NCI-H128 (cell line): ENCODE results near the gene BPNT1.
"Not testable (repeated sequence)": the region's sequence is repeated elsewhere in the genome, so short reads cannot be mapped to it uniquely, and the experiment has no call there.

ENCODE experiments used
- DNase-seq: peaks from one replicate; lab custom pipeline; 2025; ENCODE audit not compliant: unreplicated experiment; lab: John Stamatoyannopoulos, UW

Gene BPNT1

GRCh38 chr1:220077887-220078286 is 11.7 kb downstream of the BPNT1 start:
- DNase-seq = no peak

DNA sequence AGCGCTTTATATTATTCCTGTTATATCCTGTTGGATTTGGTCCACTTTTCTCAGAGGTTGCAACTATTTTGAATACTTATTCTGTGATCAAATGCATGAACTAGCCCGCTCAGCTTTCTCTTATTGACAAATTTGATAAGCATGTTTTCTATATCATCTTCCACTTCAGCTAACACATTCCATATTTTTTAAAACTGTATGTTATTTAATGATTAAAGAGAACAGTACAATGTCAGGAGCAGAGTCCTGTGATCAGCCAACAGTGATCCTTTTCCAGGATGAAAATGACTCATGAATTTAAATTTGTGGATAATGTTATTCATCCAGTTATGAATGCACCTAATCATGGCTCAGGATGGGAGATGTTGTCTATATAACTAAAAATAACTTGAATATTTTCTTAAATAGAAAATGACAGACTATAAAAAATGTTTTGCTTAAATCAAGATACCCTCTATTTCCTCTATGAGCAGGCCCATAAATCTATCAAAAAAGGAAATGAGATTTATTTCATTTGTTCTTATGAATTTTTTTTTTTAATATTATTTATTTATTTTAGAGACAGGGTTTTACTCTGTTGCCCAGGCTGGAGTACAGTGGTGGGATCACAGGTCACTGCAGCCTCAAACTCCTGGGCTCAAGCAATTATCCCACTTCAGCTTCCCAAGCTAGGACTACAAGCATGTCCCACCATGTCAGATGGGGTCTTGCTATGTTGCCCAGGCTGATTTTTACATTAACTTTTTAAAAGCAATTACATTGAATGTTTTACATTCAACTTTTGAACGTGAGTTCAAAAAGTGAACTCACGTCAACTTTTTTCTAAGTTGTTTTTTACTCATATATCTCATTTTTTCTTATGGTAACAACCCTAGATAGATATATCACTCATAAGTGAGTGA is 12.5 kb downstream of the BPNT1 start:
- DNase-seq = no peak

- no peak for DNase-seq
Observed at GRCh38 chr1:220067269-220068204, 22.1 kb downstream of the BPNT1 start.

DNA sequence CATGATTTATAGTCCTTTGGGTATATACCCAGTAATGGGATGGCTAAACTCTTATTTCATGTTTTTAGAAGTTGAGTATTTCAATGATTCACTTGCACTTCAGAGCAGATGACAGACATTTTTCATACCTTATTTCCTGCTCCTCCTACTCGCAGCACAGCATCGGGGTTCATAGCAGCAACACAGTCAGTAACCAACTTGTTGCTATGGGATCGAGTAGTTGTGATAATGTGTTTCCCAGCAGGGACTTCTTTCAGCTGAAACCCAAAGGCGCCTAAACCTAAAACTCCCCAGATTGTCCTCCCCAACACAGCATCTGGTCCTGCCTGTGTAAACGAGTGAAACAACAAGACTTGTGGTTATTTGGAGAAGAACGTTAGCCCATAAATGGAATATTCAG is 27.0 kb downstream of the BPNT1 start:
- DNase-seq = no peak

- no peak for DNase-seq
Observed at GRCh38 chr1:220060876-220061275, 28.7 kb downstream of the BPNT1 start.

DNA sequence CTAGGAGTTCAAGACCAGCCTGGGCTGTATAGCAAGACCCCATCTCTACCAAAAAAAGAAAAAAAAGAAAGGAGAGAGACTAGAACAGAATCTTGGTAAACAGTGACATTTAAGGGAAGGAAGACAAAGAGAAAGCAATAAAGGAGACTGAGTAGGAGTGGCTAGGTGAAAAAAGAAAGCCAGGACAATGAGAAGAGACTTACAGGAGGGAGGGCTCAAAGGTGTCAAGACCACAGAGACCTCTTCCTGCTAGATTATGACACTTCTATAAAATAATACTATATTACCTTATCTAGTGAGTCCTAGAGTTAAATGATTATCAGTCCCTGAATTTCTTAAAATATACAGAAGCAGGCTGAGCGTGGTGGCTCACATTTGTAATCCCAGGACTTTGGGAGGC is 33.2 kb downstream of the BPNT1 start:
- DNase-seq = no peak

- DNase-seq = peak; percentile 93
Observed at GRCh38 chr1:220046052-220046930, 43.3 kb downstream of the BPNT1 start, which contains the start of gene EPRS1. TSS of gene EPRS1 (minus strand) at chr1:220046505. CDS start at chr1:220046388, 117 bp downstream.

GRCh38 chr1:220045356-220046051 is 44.1 kb downstream of the BPNT1 start:
- DNase-seq = no peak

DNA sequence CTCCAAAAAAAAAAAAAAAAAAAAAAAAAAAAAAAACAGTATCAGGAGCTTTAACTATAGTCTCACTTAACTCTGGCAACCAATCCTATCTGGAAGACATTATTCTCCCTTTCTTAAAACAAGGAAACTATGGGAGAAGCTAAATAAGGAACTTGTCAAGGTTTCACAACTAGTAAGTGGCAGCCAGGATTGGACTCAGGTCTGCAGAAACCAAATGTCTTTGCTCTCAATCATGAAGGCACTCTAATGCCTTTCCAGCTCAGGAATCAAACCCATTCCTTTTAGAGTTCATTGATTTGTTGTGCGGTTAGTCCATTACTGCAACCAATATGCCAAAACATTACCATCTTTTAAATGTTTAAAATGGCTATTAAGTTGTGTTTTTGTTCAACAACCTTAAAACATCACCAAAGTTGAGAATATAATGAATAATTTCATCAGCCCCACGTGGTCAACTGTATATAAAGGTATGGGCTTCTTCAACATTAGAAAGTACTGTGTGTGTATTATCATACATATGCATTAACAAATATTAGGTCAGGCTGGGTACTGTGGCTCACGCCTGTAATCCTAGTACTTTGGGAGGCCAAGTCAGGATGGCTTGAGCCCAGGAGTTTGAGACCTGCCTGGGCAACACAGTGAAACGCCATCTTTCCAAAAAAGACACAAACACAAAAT is 44.8 kb downstream of the BPNT1 start:
- no peak for DNase-seq

DNA sequence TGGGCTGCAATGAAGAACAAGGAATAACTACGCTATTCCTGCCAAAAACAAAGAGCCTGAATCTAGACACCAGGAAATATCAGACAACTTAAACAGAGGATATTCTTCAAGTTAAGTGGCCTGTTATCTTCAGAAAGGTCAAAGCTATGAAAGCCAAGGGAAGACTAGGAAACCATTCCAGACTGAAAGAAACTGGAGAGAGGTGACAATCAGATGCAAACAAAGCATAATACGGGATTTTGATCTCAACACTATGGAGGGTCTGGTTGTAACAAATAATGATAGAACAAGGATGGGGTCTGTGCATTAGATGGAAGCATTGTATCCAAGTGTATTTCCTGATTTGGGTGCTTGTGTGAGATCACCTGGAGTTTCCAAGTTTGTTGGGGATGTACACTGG is 45.9 kb downstream of the BPNT1 start:
- DNase-seq = no peak

DNA sequence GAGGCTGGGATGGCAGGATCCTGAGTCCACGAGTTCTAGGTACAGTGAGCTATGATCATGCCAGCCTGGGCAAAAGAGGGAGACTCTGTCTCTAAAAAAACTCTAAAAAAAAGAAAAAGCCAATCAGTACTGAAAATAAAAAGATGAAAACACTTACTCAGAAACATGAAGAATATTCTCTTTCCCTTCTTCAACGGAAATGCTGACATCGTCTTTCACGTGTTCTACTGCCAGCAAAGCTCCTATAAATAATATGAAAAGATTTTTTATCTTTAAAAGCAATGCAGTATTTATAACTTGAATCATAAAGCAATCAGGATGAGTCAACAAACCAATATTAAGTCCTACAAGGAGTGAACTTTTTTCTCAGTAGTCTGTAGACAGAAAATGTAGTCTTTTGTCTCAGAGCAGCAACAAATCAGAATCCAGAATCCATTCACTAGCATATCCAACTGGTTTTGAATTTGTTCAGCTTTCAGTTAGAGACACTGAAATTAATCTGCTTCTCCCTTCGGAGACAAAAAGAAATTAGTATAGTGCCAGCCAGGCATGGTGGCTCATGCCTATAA is 49.5 kb downstream of the BPNT1 start:
- no peak for DNase-seq

DNA sequence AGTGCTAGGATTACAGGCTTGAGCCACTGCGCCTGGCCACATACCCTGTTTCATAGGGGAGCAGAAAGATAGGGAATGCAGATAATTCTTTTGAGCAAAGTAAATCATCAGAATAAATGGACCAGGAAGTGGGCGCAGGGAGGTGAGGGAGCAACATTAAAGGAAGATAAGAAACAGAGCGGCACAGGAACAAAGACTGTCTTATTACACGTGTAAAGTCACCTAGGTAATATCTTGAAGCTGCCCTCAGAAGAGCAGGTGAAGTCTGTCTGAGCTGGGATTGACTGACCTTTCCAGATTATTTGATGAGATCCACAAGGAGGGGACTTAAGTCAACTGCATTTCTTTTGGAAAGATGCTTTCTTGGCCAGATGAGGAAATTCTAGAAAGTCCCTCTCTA is 50.9 kb downstream of the BPNT1 start:
- no peak for DNase-seq

DNA sequence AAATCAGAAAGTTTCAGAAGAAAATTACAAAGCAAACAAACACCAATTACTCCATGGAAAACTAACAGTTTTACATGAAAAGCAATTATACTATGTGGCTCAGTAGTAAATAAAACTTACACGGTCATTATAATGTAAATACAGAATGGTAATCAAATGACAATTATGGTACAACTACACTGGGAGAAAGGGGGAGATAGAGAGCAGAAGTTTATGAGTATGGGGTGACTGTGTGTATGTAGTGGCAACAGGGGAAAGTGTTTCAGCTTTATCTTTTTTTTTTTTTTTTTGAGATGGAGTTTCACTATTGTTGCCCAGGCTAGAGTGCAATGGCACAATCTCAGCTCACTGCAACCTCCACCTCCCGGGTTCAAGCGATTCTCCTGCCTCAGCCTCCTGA is 51.8 kb downstream of the BPNT1 start:
- DNase-seq = not testable (repeated sequence)

DNA sequence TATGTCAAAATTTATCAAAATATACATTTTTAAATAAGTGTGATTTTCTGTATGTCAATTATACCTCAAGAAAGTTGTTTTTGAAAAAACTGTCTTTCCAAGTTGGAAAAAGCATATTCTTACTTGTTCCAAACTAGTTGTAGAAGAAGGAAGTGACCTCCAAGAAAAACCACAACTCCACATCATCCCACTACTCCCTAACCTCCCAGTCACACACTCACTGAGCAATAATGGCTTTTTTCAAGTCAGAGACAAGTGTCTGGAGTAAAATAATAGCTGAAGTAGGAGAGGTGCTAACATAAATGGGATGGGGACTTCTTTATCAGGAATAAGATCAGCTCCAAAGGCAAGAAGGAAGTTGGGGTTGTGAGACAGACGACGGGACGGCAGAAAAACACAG is 56.7 kb downstream of the BPNT1 start:
- DNase-seq = no peak

DNA sequence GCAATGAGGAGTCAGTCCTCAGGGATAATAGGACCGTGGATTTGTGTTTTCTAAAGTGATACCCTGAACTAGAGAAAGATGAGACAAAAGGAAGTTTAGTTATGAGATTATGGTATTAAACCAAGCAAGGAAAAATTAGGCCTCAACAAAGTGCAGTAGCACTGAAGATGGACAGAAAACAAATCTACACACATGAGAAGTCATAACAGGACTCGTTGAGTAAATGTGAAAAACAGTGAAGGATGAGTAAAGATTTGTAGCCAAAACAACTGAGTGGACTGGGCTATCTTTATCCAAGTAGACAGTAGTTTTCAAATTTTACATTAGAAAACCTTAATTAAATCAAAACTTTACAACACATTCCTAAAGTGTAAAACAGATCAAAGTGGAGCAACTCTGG is 58.3 kb downstream of the BPNT1 start:
- no peak for DNase-seq

DNA sequence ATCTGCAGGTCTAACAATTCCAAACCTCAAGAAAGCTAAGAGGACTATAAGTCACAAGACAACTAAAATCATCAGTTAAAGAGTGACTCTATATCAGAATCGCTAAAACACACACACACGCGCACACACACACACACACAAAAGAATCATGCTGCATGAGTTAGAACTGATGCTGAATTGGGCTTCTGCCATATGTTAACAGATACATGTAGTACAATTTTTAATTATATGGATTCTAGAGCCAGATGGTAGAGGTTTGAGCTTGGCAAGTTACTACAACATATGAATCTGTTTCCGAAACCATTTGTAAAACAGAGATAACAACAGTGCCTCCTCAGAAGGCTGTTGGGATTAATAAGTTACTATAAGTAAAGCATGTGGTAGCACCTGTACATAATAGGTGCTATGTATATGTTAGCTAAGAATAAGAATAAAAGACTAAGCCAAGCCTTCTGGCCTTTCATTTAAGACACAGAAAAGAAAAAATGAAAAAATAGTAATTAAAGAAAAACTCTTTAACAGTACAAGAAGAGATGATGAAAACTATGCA is 61.2 kb downstream of the BPNT1 start:
- no peak for DNase-seq

- no peak for DNase-seq
Observed at GRCh38 chr1:220019071-220019470, 70.5 kb downstream of the BPNT1 start.

GRCh38 chr1:220013497-220013896 is 76.1 kb downstream of the BPNT1 start:
- no peak for DNase-seq

DNA sequence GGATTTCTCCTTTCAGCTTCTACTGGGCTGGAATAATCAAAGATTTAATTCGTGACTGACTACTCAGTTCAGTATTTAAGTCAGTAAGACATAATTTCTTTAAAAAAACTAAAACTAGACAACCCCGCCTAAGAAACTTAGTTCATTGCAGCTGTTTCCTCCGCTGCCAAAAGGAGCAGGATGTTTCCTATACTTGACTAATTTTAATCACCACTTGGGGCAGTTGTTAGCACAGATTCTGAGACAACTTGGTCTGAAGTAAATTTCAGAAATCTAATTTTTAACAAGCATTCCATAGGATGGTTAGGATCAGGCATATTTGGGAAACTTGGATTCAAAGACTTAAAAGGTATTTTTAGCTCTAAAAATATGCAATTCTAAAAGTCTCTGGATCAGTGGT is 77.3 kb downstream of the BPNT1 start:
- DNase-seq = no peak
